ENCODE data around the gene DMP1.
"Not testable (repeated sequence)": the region's sequence is repeated elsewhere in the genome, so short reads cannot be mapped to it uniquely, and the experiment has no call there.

Gene DMP1

DNA sequence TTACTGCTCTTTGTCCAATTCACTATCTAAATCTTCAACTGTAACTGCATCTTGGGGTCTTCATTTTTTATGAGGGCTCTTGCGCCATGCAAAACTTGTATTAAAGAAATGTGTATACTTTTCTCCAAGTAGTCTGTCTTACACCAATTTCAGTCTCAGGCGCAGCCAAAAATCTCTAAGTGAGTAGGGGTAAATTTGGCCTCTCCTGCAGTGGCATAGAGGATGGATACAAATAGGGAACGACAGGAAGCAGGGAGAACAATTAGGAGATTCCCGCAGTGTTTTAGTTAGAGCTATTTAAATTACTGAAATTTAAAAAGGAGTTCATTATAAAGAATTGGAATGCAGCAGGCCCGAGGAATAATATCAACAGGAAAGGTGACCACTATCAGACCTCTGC, 30.2 kb downstream of the DMP1 start:
- no peak for DNase-seq (ENCODE audit: low read depth in 3 of 3)

DNA sequence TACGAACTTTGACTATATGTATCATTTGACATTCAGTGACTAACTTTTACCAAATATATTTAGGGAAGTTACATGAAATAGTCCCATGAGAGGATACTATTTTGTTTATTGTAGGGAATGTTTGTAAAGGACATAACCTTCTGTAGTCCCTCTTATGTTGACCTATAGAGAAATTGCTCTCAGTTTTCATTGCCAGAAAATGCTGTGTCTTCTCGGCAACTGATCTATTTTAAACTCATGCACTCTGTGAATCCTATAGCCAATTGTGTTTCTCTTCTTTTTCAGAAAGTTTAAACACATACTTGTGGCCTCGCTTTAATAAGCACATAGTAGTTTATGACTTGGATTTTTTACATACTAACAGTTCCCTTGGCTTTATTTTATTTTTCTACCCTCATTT, 38.2 kb downstream of the DMP1 start:
- no peak for DNase-seq (ENCODE audit: low read depth in 3 of 3)

DNA sequence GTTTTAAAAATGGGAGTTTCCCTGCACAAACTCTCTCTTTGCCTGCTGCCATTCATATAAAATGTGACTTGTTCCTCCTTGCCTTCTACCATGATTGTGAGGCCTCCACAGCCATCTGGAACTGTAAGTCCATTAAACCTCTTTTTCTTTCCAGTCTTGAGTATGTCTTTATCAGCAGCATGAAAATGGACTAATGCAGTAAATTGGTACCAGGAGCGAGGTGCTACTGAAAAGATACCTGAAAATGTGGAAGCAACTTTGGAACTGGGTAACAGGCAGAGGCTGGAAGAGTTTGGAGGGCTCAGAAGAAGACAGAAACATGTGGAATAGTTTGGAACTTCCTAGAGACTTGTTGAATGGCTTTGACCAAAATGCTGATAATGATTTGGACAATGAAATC, 40.9 kb downstream of the DMP1 start:
- not testable (repeated sequence) for DNase-seq (ENCODE audit: low read depth in 3 of 3)

DNA sequence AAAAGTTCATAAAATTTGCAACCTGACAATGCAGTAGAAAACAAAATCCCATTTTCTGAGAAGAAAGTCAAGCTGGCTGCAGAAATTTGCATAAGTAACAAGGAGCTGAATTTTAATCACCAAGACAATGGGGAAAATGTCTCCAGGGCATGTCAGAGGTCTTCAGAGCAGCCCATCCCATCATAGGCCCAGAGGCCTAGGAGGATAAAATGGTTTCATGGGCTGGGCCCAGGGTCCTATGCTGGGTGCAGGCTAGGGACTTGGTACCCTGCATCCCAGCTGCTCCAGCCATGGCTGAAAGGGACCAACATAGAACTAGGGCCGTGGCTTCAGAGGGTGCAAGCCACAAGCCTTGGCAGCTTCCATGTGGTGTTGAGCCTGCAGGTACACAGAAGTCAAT, 42.0 kb downstream of the DMP1 start:
- DNase-seq (ENCODE audit: low read depth in 3 of 3): not testable (repeated sequence)

DNA sequence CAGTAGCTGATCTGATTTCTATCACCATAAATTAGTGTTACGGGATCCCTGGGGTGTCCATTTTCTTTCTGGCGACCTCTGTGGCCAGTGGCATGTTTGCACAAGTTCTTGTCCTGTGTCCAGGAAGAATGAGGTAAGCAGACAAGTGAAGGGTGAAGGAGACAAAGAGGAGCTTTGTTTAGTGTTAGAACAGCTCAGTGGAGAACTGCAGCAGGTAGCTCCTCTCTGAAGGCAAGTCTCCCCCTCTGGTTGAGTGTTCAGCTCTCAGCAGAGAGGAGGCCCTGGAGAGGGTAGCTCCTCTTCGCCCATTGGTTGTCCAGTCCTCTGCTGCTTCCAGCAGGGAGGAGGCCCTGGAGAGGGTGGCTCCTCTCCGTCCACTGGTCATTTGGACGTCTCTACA, 47.2 kb downstream of the DMP1 start:
- DNase-seq (ENCODE audit: low read depth in 3 of 3): no peak

DNA sequence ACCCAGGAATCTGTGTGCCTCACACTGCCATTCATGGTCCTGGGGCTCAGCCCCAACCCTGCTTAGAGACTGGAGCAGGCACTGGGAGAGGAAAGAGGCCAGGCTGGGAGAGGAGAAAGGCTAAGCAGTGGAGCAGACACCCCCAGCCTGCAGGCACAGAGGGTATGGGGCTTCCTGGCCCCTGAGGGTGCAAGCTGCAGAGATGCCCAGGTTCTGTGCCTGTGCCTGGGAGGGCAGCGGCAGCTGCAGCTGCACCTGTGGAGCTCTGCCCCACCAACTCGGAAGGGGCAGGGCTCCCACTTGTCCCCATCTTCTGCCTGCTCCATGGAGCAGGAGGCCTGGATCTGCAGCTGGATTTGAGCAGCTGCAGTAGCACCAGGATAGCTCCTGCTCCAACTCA, 47.9 kb downstream of the DMP1 start:
- DNase-seq (ENCODE audit: low read depth in 3 of 3): no peak

DNA sequence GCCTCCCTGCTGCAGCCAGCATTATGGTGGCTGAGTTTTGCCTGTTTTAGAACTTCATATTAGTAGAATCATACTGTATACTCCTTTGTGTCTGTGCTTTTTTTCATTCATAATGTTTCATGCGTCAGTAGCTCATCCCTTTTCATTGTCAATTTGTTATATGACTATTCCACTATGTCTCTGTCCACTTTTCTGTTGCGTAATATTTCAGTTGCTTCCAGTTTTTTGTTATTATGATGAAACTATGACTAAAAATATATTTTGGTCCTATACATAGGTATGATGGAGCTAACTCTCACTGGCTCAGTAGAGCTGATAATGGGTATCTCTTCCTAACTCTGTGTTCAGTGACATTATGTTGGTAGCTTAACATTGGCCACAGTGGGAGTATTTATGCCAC, 48.3 kb downstream of the DMP1 start:
- no peak for DNase-seq (ENCODE audit: low read depth in 3 of 3)

DNA sequence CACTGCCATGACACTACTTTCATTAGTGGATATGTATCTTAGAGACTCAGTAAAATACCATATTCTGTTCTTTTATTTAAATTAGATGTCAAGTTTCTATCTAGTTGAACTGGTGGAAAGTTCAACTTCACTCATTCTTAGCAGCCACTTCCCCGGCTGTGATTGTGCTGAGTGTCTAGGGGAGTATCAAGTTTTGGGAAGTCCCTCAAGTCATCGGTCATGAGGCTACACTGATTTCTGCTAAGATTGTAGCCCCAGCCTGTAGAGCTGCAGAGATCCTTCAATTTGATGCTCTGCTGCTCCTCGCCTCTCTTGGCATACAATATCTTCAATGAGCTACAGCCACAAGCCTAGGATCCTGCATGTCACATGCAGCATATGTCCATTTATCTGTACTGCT, 53.9 kb downstream of the DMP1 start:
- no peak for DNase-seq (ENCODE audit: low read depth in 3 of 3)

DNA sequence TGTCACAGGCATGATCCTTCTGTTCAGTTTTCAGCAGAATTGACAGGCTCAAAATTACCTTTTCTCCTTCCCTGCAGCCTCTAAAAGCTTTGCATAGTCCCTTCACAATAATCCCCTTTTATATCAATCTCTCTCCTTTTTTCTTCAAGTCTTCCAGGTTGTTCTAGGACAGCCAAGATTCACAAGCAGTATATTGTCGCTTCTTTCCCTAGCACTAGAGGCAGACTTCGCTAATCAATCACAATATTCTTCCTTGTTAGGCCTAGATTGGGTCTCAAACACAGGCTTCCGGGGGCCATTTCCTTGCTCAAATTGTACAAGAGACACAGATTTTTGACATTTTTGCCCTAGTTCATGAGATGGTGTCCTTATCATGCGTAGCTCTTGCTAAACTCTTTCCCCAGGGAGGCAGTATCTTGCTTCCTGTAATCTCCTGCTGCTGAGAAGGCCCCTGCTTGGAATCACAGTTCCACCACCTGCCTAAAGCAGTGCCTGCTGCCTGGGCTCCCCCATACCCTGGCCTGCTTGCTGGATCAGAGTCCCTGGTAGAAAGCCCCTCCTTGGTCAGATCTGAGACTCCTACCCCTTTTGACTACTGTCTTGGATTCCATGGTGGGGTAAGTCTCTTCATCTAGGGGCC, 57.3 kb downstream of the DMP1 start:
- no peak for DNase-seq (ENCODE audit: low read depth in 3 of 3)
